ENCODE measurements around the gene SGSM2.

- TF ChIP-seq CTCF (IDR thresholded peaks at IDR 0.05) = no peak
- no peak for TF ChIP-seq EP300 (IDR thresholded peaks at IDR 0.05)
These were observed 27.4 kb downstream of the SGSM2 start for GRCh38 chr17:2364763-2365116.

Data from tibial nerve (tissue), 4 donors.